ENCODE data around the gene SMIM21.

DNA sequence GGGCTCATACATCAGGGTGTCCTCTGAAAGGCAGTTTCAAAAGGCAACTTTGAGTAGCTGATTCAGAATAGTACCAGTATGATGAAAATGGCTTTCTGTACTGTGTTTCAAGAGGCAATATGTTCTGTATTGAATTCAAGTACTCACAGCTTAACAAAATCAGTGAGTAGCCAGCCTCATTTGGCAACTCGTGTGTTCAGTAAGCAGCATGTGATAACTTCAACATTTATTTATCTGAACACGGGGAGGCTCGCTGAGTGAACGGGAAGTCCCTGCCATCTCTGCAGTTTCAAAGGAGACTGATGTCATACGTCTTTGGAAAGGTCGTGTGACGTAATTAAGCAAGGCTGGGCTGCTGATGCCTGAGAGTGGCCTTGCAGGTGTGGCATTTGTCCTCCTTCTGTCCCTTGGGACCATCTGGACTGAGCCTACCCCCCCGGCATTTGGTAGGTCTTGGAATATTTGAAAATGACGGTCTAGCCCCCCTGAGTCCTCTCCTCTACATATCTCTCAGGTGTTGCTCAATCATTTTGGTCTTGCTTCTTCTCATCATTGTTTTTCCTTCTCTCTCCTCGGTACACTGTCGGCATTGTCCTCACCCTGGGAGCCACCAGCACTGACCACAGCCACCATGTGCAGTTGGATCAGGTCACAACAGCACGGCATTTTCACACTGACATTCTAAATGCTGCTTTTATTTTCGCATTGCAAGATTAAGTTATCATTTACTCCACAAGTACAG is 62.8 kb downstream of the SMIM21 start:
- TF ChIP-seq, protein P1, sequence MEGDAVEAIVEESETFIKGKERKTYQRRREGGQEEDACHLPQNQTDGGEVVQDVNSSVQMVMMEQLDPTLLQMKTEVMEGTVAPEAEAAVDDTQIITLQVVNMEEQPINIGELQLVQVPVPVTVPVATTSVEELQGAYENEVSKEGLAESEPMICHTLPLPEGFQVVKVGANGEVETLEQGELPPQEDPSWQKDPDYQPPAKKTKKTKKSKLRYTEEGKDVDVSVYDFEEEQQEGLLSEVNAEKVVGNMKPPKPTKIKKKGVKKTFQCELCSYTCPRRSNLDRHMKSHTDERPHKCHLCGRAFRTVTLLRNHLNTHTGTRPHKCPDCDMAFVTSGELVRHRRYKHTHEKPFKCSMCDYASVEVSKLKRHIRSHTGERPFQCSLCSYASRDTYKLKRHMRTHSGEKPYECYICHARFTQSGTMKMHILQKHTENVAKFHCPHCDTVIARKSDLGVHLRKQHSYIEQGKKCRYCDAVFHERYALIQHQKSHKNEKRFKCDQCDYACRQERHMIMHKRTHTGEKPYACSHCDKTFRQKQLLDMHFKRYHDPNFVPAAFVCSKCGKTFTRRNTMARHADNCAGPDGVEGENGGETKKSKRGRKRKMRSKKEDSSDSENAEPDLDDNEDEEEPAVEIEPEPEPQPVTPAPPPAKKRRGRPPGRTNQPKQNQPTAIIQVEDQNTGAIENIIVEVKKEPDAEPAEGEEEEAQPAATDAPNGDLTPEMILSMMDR (conservative IDR thresholded peaks at IDR 0.05) = no peak
- no peak for TF ChIP-seq ZFX (IDR thresholded peaks at IDR 0.05)

All from C4-2B (cell line).